Caco-2 (cell line): ENCODE measurements around the gene GRIK4. TPM values are rescaled to one million over a fixed set of nuclear protein-coding genes. Genes with fewer than 3 reads are reported as not detected.

Source experiments
- BruUV-seq: library from RNA; stranded (reverse); fragments of 400-500 nt; replicated peaks from 2 replicates; lab custom pipeline; 2021; lab: Mats Ljungman, UMichigan
- CTCF ChIA-PET: fragments of 300-600 bp; sonication (Branson Sonifier 250); formaldehyde crosslinking; loops from one replicate; lab custom pipeline; 2022; ENCODE audit warnings: antibody characterized with exemption; lab: Charles Lee
- POLR2A ChIA-PET: fragments of 300-600 bp; sonication (Branson Sonifier 250); formaldehyde crosslinking; loops from one replicate; lab custom pipeline; 2022; ENCODE audit warnings: antibody characterized with exemption; lab: Charles Lee
- DNase-seq, 2 experiments: peaks; one replicate each; pipeline versions ENCODE4 v3.0.0 to v3.0.0-alpha.2; 2020 to 2022
- H3K27me3 ChIP-seq: replicated peaks from 2 replicates; pipeline ENCODE4 v1.6.0; 2011; ENCODE audit warnings: low read length; ENCODE audit not compliant: control insufficient read depth, insufficient read depth
- H3K36me3 ChIP-seq: 2 replicates; pipeline ENCODE4 v1.5.1; 2011; ENCODE audit warnings: low read length; ENCODE audit not compliant: control insufficient read depth, insufficient read depth
- H3K4me1 ChIP-seq: fragments of 250-450 bp; sonication (Bioruptor Pico); 2 replicates; pipeline ENCODE4 v1.5.1; 2020; ENCODE audit warnings: mild to moderate bottlenecking
- H3K4me3 ChIP-seq: 2 replicates; pipeline ENCODE4 v1.5.1; 2011; ENCODE audit warnings: low read depth, mild to moderate bottlenecking, control low read depth, low read length
- H3K9me3 ChIP-seq: fragments of 250-450 bp; sonication (Bioruptor Pico); 2 replicates; pipeline ENCODE4 v1.5.1; 2020; ENCODE audit warnings: mild to moderate bottlenecking, moderate library complexity
- H3K27ac Mint-ChIP-seq: one replicate; pipeline ENCODE4 v1.8.0; 2022; ENCODE audit warnings: mixed read lengths; ENCODE audit not compliant: unreplicated experiment
- H3K27me3 Mint-ChIP-seq: one replicate; pipeline ENCODE4 v1.8.0; 2022; ENCODE audit warnings: mixed read lengths; ENCODE audit not compliant: insufficient read depth, unreplicated experiment
- H3K36me3 Mint-ChIP-seq: one replicate; pipeline ENCODE4 v1.8.0; 2022; ENCODE audit warnings: mild to moderate bottlenecking, mixed read lengths; ENCODE audit not compliant: insufficient read depth, unreplicated experiment
- H3K4me1 Mint-ChIP-seq: one replicate; pipeline ENCODE4 v1.8.0; 2022; ENCODE audit warnings: low read depth, mixed read lengths; ENCODE audit not compliant: unreplicated experiment
- H3K4me3 Mint-ChIP-seq: one replicate; pipeline ENCODE4 v1.8.0; 2022; ENCODE audit warnings: mild to moderate bottlenecking, moderate library complexity, mixed read lengths; ENCODE audit not compliant: unreplicated experiment
- H3K9me3 Mint-ChIP-seq: one replicate; pipeline ENCODE4 v1.8.0; 2022; ENCODE audit warnings: mixed read lengths; ENCODE audit not compliant: unreplicated experiment
- intact Hi-C: fragments of 100-400 bp; cut with micrococcal nuclease; formaldehyde crosslinking; loops from one replicate; pipeline ENCODE4 v1.10.0; 2022; ENCODE audit not compliant: unreplicated experiment
- total RNA-seq: library from RNA; stranded (reverse); gene quantifications from 2 replicates; pipeline ENCODE4 v1.2.3, GENCODE V29; 2022
- TF ChIP-seq, protein P1 (sequence below), 2 experiments: fragments of 200-600 bp in 1 of 2; IDR thresholded peaks; 1 replicate in 1 of 2; 2 replicates in 1 of 2; pipeline versions ENCODE4 v1.5.1 to v1.8.0; 2011 to 2022; ENCODE audit warnings: antibody characterized with exemption in 1 of 2, control low read depth in 1 of 2, inconsistent platforms in 1 of 2, low read depth in 1 of 2, low read length in 1 of 2, mild to moderate bottlenecking in 1 of 2, moderate library complexity in 1 of 2; ENCODE audit not compliant: insufficient read depth in 1 of 2, severe bottlenecking in 1 of 2, unreplicated experiment in 1 of 2

Gene GRIK4
- total RNA-seq, 1 experiment from 2014 or later, result 2.0 TPM

- intact Hi-C loops, result no loop called here
- POLR2A ChIA-PET, result no interaction called here
- Mint-ChIP-seq H3K9me3 (no peaks in the 10 kb centered on the region), H3K4me1 (no peaks in the 10 kb centered on the region), H3K4me3 (no peak overlapping the region), H3K36me3 (no peaks in the 10 kb centered on the region), H3K27ac (no peak overlapping the region), H3K27me3 (no peaks in the 10 kb centered on the region)
- Histone ChIP-seq H3K36me3 (no peaks in the 10 kb centered on the region), H3K4me3 (no peak overlapping the region), H3K27me3 (no peaks in the 10 kb centered on the region), H3K4me1 (no peaks in the 10 kb centered on the region), H3K9me3 (peaks cover 16% of the 10 kb centered on the region)
- no TSS peak for BruUV-seq
- TF ChIP-seq, protein P1, sequence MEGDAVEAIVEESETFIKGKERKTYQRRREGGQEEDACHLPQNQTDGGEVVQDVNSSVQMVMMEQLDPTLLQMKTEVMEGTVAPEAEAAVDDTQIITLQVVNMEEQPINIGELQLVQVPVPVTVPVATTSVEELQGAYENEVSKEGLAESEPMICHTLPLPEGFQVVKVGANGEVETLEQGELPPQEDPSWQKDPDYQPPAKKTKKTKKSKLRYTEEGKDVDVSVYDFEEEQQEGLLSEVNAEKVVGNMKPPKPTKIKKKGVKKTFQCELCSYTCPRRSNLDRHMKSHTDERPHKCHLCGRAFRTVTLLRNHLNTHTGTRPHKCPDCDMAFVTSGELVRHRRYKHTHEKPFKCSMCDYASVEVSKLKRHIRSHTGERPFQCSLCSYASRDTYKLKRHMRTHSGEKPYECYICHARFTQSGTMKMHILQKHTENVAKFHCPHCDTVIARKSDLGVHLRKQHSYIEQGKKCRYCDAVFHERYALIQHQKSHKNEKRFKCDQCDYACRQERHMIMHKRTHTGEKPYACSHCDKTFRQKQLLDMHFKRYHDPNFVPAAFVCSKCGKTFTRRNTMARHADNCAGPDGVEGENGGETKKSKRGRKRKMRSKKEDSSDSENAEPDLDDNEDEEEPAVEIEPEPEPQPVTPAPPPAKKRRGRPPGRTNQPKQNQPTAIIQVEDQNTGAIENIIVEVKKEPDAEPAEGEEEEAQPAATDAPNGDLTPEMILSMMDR (IDR thresholded peaks at IDR 0.05; ENCODE audit: insufficient read depth in 1 of 2, low read depth in 1 of 2, low read length in 1 of 2, severe bottlenecking in 1 of 2, unreplicated experiment in 1 of 2), result no peak
- CTCF ChIA-PET, result no interaction called here
- no peak for DNase-seq
Observed at GRCh38 chr11:120586728-120587127, 75.2 kb downstream of the GRIK4 start.

DNA sequence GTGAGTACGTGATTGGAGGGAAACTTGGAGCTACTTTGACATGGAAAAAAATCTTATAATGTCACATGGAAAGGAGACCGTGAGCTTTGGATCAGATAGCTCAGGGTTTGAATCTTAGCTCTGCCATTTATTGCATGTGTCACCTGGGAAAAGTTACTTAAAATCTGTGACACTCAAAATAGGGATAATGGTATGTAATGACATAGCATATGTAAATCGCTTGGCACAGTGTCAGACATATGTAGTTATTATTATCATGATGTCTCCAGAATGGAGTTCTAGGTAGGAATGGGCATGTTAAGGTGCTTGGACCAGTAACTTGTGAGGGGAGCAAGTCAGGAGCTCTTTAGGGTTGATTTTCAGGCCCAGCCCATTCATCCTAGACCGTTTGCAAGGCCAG lies 75.8 kb downstream of the GRIK4 start:
- H3K36me3 Mint-ChIP-seq, result no peaks in the 10 kb centered on the region
- H3K4me1 Mint-ChIP-seq, result no peaks in the 10 kb centered on the region
- ChIA-PET POLR2A (no interaction called here), CTCF (no interaction called here)
- no peak overlapping the region for H3K27ac Mint-ChIP-seq
- Histone ChIP-seq H3K4me3 (no peak overlapping the region), H3K27me3 (no peaks in the 10 kb centered on the region), H3K9me3 (peaks cover 16% of the 10 kb centered on the region), H3K4me1 (no peaks in the 10 kb centered on the region), H3K36me3 (no peaks in the 10 kb centered on the region)
- no TSS peak for BruUV-seq
- no peak overlapping the region for H3K4me3 Mint-ChIP-seq
- intact Hi-C loops, result no loop called here
- no peak for DNase-seq
- no peaks in the 10 kb centered on the region for H3K9me3 Mint-ChIP-seq
- H3K27me3 Mint-ChIP-seq, result no peaks in the 10 kb centered on the region
- TF ChIP-seq, protein P1 (IDR thresholded peaks at IDR 0.05; ENCODE audit: insufficient read depth in 1 of 2, low read depth in 1 of 2, low read length in 1 of 2, severe bottlenecking in 1 of 2, unreplicated experiment in 1 of 2), result no peak

DNA sequence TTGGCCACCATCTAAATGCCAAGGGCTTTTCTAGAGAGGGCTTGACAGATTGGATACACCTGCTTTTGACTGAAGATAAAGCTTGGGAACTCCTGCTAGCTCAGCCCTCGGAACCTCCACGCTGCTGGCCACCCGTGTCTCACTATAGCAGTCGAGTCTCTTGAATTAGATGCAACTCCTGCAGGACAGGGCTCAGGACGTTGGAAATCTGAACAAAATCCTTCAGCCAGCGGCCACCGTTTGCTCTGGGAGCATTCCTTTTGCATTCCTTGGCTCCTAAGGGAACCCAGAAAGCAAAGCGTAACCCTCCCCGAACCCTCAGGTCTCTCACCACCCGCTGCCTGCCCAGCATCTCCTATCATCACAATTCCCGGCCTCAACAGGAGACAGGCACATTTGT lies 77.8 kb downstream of the GRIK4 start:
- no peaks in the 10 kb centered on the region for H3K9me3 Mint-ChIP-seq

More for the DNA sequence above, 77.8 kb downstream of the GRIK4 start:
- H3K27ac Mint-ChIP-seq, result no peak overlapping the region
- H3K27me3 Mint-ChIP-seq, result peaks cover 9% of the 10 kb centered on the region
- no peak for DNase-seq
- H3K36me3 ChIP-seq, result no peaks in the 10 kb centered on the region
- no peaks in the 10 kb centered on the region for H3K4me1 Mint-ChIP-seq
- ChIA-PET CTCF (no interaction called here), POLR2A (no interaction called here)
- intact Hi-C loops, result no loop called here
- TF ChIP-seq, protein P1 (IDR thresholded peaks at IDR 0.05; ENCODE audit: insufficient read depth in 1 of 2, low read depth in 1 of 2, low read length in 1 of 2, severe bottlenecking in 1 of 2, unreplicated experiment in 1 of 2), result no peak
- no peaks in the 10 kb centered on the region for H3K4me1 ChIP-seq
- H3K27me3 ChIP-seq, result no peaks in the 10 kb centered on the region
- peaks cover 4% of the 10 kb centered on the region; the same call in 1 of the 2 replicates for H3K9me3 ChIP-seq
- BruUV-seq, result no TSS peak
- no peak overlapping the region for H3K4me3 ChIP-seq
- no peaks in the 10 kb centered on the region for H3K36me3 Mint-ChIP-seq
- H3K4me3 Mint-ChIP-seq, result no peak overlapping the region
